Gastroesophageal sphincter (tissue), 4 donors: Measurements from ENCODE around the gene THAP4. TPM values are rescaled to one million over a fixed set of nuclear protein-coding genes. Genes with fewer than 3 reads are reported as not detected.

Experiments
- ATAC-seq: fragments of 150-250 bp; one replicate; pipeline ENCODE4 v1.9.1; 2016; ENCODE audit warnings: mild to moderate bottlenecking, moderate library complexity
- H3K27ac ChIP-seq, 4 donors: fragments of 200-600 bp; sonication (generic) in 3 of 4; 1 replicate in 3 of 4; 2 replicates in 1 of 4; pipeline ENCODE4 v1.5.1; 2016 to 2019
- H3K27me3 ChIP-seq: fragments of 200-600 bp; sonication (generic); one replicate; pipeline ENCODE4 v1.5.1; 2019
- H3K36me3 ChIP-seq, 2 donors: fragments of 200-600 bp; sonication (generic); one replicate each; pipeline ENCODE4 v1.5.1; 2019; ENCODE audit warnings: control low read depth in 1 of 2
- H3K4me1 ChIP-seq, 3 donors: fragments of 200-600 bp; sonication (generic); 1 replicate in 2 of 3; 2 replicates in 1 of 3; pipeline ENCODE4 v1.5.1; 2016 to 2019; ENCODE audit warnings: control low read depth in 2 of 3
- H3K4me3 ChIP-seq, 2 donors: fragments of 200-600 bp; sonication (generic); one replicate each; pipeline ENCODE4 v1.5.1; 2019; ENCODE audit warnings: mild to moderate bottlenecking in 1 of 2, moderate library complexity in 1 of 2
- H3K9me3 ChIP-seq, 3 donors: fragments of 200-600 bp; sonication (generic); one replicate each; pipeline ENCODE4 v1.5.1; 2017 to 2019; ENCODE audit warnings: control low read depth in 2 of 3
- CTCF ChIP-seq, 4 experiments: fragments of 200-600 bp in 2 of 4; fragments of 450-650 bp in 2 of 4; sonication (generic) in 1 of 4; IDR thresholded peaks; one replicate each; pipeline ENCODE4 v1.5.1; 2017 to 2019; ENCODE audit warnings: antibody characterized with exemption in 4 of 4, mild to moderate bottlenecking in 2 of 4, moderate library complexity in 2 of 4
- EP300 ChIP-seq: sonication (generic); formaldehyde crosslinking; IDR thresholded peaks from one replicate; pipeline ENCODE4 v1.6.1; 2017; ENCODE audit warnings: antibody characterized with exemption, mild to moderate bottlenecking
- POLR2A ChIP-seq, 2 donors: fragments of 450-650 bp; IDR thresholded peaks; one replicate each; pipeline ENCODE4 v1.6.1; 2017; ENCODE audit warnings: antibody characterized with exemption in 2 of 2, mild to moderate bottlenecking in 2 of 2, moderate library complexity in 1 of 2
- POLR2AphosphoS5 ChIP-seq: sonication (generic); formaldehyde crosslinking; IDR thresholded peaks from one replicate; pipeline ENCODE4 v1.6.1; 2017; ENCODE audit warnings: antibody characterized with exemption
- WGBS, 2 donors: methylation state at CpG; one replicate each; pipeline ENCODE4 v1.1.5; 2018; ENCODE audit warnings: low coverage in 1 of 2; 5-methylcytosine and 5-hydroxymethylcytosine counted together
- total RNA-seq, 4 donors: library from RNA; depleted of rRNA; stranded (reverse); fragments of >200 nt; gene quantifications; one replicate each; pipeline ENCODE4 v1.1.0, GENCODE V29; 2016

The THAP4 gene
- total RNA-seq, 4 donors from 2014 or later = 36.0 to 68.4 (median 43.0) TPM

DNA sequence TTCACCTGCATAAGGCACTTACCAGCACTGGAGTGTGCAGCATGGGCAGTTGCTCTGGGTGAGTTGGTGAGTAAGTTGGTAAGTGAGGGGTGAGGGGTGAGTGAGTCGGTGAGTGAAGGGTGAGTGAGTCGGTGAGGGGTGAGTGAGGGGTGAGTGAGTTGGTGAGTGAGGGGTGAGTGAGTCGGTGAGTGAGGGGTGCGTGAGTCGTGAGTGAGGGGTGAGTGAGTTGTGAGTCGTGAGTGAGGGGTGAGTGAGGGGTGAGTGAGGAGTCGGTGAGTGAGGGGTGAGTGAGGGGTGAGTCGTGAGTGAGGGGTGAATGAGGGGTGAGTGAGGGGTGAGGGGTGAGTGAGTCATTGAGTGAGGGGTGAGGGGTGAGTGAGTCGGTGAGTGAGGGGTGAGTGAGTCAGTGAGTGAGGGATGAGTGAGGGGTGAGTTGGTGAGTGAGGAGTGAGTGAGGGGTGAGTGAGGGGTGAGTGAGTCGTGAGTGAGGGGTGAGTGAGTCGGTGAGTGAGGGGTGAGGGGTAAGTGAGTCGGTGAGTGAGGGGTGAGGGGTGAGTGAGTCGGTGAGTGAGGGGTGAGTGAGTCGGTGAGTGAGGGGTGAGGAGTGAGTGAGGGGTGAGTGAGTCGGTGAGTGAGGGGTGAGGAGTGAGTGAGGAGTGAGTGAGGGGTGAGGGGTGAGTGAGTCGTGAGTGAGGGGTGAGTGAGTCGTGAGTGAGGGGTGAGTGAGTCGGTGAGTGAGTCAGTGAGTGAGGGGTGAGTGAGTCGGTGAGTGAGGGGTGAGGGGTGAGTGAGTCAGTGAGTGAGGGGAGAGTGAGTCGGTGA is 17.1 kb downstream of the THAP4 start:
- Histone ChIP-seq H3K27me3 (no peaks in the 10 kb centered on the region), H3K27ac (no peak overlapping the region), H3K36me3 (peaks cover 0 to 7% of the 10 kb centered on the region in 2 donors), H3K4me1 (peaks cover 0 to 20% (median 4%) of the 10 kb centered on the region in 3 donors), H3K9me3 (no peaks in the 10 kb centered on the region), H3K4me3 (no peak overlapping the region)
- WGBS, 2 donors = 78 to 94% methylated on average over 6 to 19 of the region's 20 CpGs
- ATAC-seq = no peak
- TF ChIP-seq CTCF (IDR thresholded peaks at IDR 0.05) (no peak), POLR2A (IDR thresholded peaks at IDR 0.05) (no peak), EP300 (no peak), POLR2AphosphoS5 (no peak)

- no peak overlapping the region for H3K27ac ChIP-seq
- peaks cover 0 to 7% of the 10 kb centered on the region in 2 donors for H3K36me3 ChIP-seq
- no peak for ATAC-seq
- peaks cover 0 to 20% (median 4%) of the 10 kb centered on the region in 3 donors for H3K4me1 ChIP-seq
- WGBS, 2 donors = 87 to 97% methylated on average over 5 to 6 of the region's 11 CpGs
- no peak overlapping the region for H3K4me3 ChIP-seq
- H3K9me3 ChIP-seq = no peaks in the 10 kb centered on the region
- H3K27me3 ChIP-seq = no peaks in the 10 kb centered on the region
- TF ChIP-seq POLR2A (IDR thresholded peaks at IDR 0.05) (no peak), CTCF (IDR thresholded peaks at IDR 0.05) (no peak), POLR2AphosphoS5 (no peak), EP300 (no peak)
Measured at GRCh38 chr2:241618829-241619228, 18.1 kb downstream of the THAP4 start.

DNA sequence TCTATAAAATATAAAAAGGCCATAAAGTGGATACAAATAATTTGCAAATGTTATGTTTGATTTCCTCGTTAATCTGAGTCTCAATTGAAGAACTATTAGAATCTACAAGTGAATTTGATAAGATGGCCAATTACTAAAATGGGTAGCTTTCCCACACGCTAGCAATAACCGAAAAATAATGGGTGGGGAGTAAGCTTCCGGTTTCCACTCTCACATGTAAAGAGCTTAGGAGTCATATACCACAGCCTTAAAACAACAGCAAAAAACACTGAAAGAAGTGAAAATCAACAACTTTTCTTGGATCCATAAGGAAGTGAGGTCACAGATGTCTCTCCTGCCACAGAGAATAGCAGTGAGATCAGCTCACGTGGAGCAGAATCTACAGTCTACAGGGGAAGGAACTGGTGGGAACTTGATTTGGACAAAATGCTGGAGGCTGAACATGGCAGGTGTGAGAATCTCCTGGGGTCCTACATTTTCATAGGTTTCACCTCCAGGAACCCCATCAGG is 18.6 kb downstream of the THAP4 start:
- Histone ChIP-seq H3K4me1 (peaks cover 0 to 20% (median 4%) of the 10 kb centered on the region in 3 donors), H3K9me3 (no peaks in the 10 kb centered on the region), H3K4me3 (no peak overlapping the region), H3K27ac (peak overlapping the region in 2 of 4 donors; percentile 53 to 57), H3K36me3 (peaks cover 0 to 7% of the 10 kb centered on the region in 2 donors), H3K27me3 (no peaks in the 10 kb centered on the region)
- no peak for TF ChIP-seq POLR2AphosphoS5
- TF ChIP-seq POLR2A (IDR thresholded peaks at IDR 0.05) = no peak
- no peak for TF ChIP-seq EP300
- no peak for TF ChIP-seq CTCF (IDR thresholded peaks at IDR 0.05)
- 83 to 92% methylated on average over 5 of the region's 5 CpGs for WGBS, 2 donors
- ATAC-seq = no peak

- ATAC-seq = no peak
- Histone ChIP-seq H3K27ac (peak overlapping the region in 3 of 4 donors; percentile 38 to 57 (median 53)), H3K9me3 (no peaks in the 10 kb centered on the region), H3K4me3 (peak overlapping the region; percentile 11 to 27), H3K36me3 (peaks cover 0 to 7% of the 10 kb centered on the region in 2 donors), H3K27me3 (no peaks in the 10 kb centered on the region), H3K4me1 (peaks cover 0 to 20% (median 4%) of the 10 kb centered on the region in 3 donors)
- WGBS, 2 donors = 50 to 58% methylated on average over 7 to 8 of the region's 15 CpGs
- TF ChIP-seq EP300 (no peak), POLR2A (IDR thresholded peaks at IDR 0.05) (no peak), CTCF (IDR thresholded peaks at IDR 0.05) (no peak), POLR2AphosphoS5 (no peak)
Measured at GRCh38 chr2:241617431-241618154, 19.4 kb downstream of the THAP4 start.
